Spleen (tissue), 7 donors: ENCODE data around the gene PHF10.

Source experiments
- POLR2A ChIP-seq, 3 donors: fragments of 450-650 bp; IDR thresholded peaks; one replicate each; pipeline ENCODE4 v1.5.1; 2017; ENCODE audit warnings: antibody characterized with exemption in 3 of 3, mild to moderate bottlenecking in 1 of 3
- TF ChIP-seq, protein P1 (sequence below), 11 experiments: fragments of 200-600 bp in 7 of 11; fragments of 450-650 bp in 4 of 11; sonication (generic) in 4 of 11; IDR thresholded peaks in 8 of 11; conservative IDR thresholded peaks in 3 of 11; 1 replicate in 7 of 11; 2 replicates in 4 of 11; pipeline versions ENCODE4 v1.4.0 to v1.8.0; 2016 to 2021; ENCODE audit warnings: antibody characterized with exemption in 11 of 11, inconsistent platforms in 4 of 11, mild to moderate bottlenecking in 1 of 11
- donor health status: DM: no; HTN: no; CAD: no; lungs with moderate emphysema.
- donor health status: DM: no; HTN: no; CAD: no.
- donor health status: DM: no; HTN: no; CAD: no.

DNA sequence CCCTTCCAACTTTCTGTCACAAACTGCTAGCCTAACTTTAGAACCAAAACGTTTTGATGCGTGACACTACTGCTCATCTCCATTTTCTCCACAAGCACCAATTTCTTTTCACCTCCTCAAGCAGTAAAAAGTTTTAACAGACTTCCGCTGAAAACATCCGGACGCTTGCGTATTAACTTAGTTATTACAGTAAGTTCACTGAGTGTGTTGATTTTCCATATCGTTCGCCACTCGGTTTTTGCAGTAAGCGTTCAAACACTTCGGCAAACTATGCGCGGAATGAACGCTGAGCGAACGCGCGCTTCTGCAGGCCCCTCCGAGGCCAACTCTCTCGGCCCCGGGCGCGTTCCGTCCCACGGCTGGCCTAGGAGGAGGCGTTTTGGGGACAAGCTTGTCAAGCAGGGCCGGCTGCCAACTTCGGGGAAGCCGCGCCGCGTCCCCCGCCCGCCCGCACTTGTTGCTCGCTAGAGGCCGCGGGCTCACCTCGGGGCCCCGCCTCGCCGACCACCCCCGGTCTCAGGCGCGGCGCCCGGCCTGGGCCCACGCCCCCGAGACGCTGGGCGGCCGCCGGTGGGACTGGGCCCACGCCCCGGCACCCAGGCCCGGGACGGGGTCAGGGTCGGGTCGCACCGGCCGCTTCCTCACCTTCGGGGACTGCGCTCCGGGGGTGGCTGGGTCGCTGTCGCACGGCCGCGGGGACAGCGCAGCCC is 945 bp downstream of the PHF10 start:
- TF ChIP-seq, protein P1, sequence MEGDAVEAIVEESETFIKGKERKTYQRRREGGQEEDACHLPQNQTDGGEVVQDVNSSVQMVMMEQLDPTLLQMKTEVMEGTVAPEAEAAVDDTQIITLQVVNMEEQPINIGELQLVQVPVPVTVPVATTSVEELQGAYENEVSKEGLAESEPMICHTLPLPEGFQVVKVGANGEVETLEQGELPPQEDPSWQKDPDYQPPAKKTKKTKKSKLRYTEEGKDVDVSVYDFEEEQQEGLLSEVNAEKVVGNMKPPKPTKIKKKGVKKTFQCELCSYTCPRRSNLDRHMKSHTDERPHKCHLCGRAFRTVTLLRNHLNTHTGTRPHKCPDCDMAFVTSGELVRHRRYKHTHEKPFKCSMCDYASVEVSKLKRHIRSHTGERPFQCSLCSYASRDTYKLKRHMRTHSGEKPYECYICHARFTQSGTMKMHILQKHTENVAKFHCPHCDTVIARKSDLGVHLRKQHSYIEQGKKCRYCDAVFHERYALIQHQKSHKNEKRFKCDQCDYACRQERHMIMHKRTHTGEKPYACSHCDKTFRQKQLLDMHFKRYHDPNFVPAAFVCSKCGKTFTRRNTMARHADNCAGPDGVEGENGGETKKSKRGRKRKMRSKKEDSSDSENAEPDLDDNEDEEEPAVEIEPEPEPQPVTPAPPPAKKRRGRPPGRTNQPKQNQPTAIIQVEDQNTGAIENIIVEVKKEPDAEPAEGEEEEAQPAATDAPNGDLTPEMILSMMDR (IDR thresholded peaks at IDR 0.05 in 8 of 11, conservative IDR thresholded peaks at IDR 0.05 in 3 of 11): no peak
- no peak for TF ChIP-seq POLR2A (IDR thresholded peaks at IDR 0.05)
